Measurements from ENCODE around the gene OTOA. TPM values are rescaled to one million over a fixed set of nuclear protein-coding genes. Genes with fewer than 3 reads are reported as not detected.
A peak's percentile ranks its signal among the peaks of the same experiment; 100 is the strongest.
"Not testable (repeated sequence)": the region's sequence is repeated elsewhere in the genome, so short reads cannot be mapped to it uniquely, and the experiment has no call there.

The OTOA gene
- 0.17 TPM for polyA plus RNA-seq (ENCODE audit: insufficient read length)
- long read RNA-seq, donor 1, result 0 reads
- long read RNA-seq, donor 2, result 0 reads
- long read RNA-seq, donor 3, partial matches to known transcripts, result 5 of 5 reads
- long read RNA-seq, donor 3, other reads (novel, unspliced or antisense), result 0 of 5 reads
- long read RNA-seq, donor 4, result 0 reads
- long read RNA-seq, donor 5, result 0 reads
- long read RNA-seq, donor 6, result 0 reads
- long read RNA-seq, donor 7, result 0 reads
- long read RNA-seq, donor 8, result 0 reads

DNA sequence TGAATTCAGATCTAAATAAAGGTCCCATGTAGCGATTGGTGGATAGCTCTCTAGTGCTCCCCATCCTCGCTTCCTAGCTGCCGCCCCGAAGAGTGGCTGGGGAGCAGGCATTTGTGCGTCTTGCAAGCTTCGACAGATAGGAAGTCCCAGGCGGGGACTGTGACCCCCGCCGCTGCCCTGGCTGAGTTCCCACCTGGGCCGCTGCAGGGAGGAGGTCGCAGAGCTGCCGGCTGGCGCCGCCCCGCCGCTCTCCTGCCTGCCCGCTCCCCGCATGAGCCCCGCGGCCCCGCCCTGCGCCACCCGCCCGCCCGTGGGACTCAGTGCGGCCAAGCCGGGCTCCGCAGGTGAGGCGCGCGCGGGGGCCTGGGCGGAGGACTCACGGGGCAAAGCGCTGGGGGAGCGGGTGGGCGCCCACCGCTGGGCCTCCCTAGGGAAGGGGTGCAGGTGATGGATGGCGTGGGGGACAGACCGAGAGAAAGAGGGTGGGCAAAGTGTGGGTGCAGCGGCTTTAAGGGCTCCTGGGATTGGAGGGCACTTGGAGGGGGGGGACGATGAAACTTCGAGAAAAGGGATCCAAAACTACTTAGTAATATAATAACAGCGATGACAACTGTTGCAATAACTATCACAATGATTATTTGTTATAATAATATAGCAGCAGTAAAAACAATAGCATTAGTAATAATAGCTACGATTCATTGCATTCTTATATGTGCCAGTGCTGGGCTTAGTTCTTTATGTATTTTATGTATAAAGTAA, at the start of gene OTOA:
OTOA (plus strand) TSS at position 80 of the 759 bp plus-strand sequence. CDS start 14,547 bp downstream, outside the sequence.
- no peak for DNase-seq

DNA sequence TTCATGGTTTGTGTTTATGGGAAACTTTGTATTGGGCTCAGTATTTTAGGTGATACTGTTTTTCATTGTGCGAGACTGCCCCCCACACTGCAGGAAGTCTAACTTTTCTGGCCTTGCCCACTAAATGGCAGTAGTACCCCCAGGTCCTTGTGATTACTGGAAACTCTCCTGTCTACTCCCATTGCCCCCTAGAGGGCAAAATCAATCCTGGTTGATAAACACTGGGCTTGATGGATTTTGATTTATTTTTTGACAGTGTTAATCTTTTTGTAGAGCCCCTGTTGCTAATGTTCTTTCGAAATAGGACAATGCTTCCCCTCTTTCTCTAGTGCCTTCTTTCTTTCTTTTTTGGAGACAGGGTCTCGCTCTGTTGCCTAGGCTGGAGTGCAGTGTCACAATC, 48.9 kb upstream of the OTOA start:
- DNase-seq, result no peak

DNA sequence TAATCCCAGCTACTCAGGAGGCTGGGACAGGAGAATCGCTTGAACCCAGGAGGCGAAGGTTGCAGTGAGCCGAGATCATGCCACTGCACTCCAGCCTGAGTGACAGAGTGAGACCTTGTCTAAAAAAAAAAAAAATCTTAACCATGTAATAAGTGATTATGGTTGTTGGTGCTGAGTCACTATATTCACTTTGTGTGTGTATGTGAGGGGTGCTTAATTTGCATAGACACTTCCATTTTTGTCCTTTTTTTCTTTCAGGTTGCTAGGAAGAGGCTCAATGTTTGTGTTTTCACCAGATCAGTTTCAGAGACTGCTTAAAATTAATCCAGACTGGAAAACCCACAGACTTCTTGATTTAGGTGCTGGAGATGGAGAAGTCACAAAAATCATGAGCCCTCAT, 46.2 kb upstream of the OTOA start:
- DNase-seq, result no peak

DNA sequence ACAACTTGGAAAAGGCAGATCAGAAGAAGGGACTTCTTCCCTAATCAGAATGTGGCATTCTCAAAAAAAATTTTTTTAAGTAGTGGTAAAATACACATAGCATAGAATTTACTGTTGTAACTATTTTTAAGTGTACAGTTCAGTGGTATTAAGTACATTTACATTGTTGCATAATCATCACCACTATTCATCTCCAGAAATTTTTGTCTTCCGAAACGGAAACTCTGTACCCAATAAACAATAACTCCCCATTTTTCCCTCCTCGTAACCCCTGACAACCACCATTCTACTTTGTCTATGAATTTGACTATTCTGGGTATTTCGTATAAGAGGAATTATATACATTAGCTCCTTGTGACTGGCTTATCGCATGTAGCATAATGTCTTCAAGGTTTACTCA, 45.5 kb upstream of the OTOA start:
- no peak for DNase-seq

DNA sequence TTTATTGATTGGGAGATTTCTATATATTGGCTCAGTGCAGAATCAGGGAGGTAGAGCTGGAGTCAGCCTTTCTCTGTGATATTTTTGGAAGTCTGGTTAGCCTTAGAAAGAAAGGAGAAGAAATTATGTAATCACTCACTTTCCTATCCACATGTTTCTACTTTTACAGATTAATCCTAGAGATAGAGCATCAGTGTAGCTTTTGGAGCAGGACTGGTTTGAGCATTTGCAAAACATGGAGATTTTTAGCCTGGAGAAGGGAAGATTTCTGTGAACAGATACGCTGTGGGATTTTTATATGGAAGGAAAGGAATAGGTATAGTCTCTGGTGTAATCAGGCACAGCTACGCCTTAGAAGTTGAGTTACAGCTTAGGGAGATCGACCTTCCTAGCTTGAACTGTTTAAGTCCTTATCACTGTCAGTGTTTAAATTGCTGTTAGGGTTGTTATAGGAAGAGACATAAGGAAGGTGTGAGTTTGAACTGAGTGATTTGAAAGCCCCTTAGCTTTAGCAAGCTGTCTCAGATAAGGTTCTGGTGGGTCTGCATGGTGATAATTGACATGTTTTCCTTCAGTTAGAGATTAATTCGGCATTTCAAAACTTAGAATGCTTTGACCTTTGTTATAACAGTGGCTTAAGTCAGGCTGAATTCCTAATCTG, 43.9 kb upstream of the OTOA start:
- no peak for DNase-seq

DNA sequence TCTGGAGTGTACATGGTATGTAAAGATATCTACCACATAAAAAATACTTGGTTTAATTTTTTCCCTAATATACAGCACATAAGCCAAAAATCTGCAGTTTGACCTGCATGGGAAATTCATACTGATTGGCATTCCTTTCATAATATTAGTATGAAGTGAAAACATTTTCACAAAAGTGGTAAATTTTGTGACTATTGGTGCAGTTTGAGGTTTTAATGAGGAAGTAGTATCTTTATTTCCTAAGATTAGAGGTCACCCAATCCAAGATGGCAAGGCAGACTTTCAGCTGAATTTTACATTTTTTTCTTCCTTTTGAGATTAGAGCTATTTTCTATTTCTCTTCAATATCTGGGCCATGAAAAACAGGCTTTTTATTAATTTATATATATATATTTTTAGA, 43.2 kb upstream of the OTOA start:
- no peak for DNase-seq

DNA sequence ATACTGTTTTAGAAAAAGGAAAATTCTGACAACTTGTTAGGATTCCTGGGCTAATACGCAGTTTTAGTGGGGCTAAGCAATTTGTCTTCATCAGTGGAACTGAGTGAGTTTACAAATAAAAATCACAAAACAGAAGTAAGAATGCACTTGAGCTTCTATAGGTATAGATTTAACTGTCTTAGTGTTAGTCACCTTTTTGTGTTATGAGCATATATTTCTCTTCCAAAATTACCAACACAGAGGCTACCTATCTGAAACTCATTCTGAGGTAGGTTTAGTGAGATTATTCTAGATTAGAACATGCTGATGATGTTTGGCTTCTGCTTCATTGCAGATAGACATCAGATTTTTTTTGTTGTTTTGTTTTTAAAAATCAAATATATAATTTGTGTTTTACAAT, 41.2 kb upstream of the OTOA start:
- DNase-seq, result no peak

DNA sequence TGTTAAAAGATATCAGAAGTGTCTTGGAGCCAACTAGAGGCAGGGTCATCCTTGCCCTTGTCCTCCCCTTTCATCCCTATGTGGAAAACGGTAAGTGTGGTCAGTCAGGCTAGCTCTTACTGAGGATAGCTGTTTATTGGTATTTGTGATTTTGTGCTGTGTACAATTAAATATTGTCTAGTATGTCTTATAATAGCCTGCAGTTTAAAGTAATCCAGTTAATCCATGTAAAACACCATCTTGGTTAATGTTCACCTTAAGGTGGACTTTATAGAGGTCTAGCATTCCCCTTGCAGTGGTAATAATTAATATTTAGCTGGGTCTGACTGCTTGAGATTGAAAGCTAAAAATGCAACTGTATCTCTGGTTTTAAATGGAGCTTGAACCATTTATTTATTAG, 38.7 kb upstream of the OTOA start:
- no peak for DNase-seq

DNA sequence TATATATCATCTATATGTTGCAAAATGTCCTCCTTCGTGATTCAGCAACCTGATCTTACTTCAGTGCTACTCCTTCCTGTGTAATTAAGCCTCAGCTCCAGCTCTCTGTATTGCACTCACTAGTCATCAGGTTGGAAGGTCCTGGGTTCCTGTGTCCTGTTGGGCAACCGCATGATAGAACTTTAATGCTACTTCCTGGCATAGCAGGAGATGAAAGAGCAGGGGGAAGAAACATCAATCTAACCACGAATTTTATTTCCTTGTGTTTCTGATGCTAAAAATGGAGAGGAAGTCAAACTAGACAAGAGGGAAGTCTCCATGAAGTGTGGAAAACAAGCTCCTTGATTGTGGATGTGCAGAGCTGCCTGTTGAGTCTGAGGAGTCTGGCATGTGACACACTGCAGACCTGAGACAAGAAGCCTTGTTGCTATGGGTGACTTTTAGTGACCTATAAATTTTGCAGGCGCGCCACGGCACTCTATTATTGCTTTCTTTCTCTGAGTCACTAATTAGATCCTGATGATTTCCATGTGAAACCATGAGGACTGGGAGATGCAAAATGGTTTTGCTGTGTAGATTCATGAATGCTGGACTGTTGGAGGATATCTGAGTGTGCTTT, 37.0 kb upstream of the OTOA start:
- DNase-seq, result peak; percentile 34

DNA sequence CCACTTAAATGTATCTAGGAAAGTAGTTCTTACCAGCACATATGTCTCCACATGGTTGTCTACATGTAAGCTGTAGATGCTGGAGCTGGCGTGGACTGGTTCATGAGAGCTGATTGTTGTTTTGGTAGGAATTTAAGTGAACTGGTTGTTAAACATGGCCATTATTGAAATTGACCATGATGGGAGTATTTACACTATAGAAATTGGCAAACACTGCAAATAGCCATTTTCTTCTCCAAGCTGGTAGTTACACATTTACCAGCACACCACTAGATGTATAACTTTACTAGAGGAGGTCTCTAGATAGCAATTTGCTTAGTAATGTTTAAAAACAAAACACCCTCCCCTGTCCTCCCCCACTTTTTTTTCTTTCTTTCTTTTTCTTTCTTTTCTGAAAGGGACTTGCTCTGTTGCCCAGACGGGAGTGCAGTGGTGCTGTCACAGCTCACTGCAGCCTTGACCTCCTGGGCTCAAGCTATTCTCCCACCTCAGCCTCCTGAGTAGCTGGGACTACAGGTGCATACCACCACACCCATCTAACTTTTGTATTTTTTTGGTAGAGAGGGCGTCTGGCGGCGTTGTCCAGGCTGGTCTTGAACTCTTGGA, 35.5 kb upstream of the OTOA start:
- DNase-seq, result no peak

DNA sequence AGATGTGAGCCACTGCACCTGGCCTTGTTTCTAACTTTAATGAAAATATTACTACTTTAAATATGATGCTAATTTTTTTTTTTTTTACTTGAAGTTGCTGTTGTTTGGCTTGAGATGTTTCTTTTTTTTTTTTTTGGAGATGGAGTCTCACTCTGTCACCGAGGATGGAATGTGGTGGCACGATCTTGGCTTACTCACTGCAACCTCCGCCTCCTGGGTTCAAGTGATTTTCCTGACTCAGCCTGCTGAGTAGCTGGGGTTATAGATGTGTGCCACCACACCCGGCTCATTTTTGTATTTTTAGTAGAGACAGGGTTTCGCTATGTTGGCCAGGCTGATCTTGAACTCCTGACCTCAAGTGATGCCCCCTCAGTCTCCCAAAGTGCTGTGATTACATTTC, 35.0 kb upstream of the OTOA start:
- DNase-seq, result no peak

DNA sequence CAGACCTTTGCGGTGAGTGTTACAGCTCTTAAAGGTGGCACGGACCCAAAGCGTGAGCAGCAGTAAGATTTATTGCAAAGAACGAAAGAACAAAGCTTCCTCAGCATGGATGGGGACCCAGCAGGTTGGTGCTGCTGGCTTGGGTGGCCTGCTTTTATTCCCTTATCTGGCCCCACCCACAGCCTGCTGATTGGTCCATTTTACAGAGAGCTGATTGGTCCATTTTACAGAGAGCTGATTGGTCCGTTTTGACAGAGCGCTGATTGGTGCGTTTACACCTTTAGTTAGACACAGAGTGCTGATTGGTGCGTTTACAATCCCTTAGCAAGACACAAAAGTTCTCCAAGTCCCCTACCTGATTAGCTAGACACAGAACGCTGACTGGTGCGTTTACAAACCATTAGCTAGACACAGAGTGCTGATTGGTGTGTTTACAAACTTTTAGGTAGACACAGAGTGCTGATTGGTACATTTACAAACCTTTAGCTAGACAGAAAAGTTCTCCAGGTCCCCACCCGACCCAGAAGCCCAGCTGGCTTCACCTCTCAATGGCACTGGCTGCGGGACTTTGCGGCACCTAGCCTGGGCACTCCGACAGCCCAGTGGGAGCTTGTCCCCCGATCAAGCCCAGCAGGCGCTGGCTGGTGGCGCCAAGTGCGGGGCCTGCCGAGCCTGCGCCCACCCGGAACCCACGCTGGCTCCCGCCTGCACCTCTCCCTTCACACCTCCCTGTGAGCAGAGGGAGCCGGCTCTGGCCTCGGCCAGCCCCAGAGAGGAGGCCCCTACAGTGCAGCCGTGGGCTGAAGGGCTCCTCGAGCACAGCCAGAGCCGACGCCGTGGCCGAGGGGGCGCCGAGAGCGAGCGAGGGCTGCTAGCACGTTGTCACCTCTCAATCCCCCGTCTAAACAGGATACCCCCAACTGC, 33.9 kb upstream of the OTOA start:
- DNase-seq, result not testable (repeated sequence)

DNA sequence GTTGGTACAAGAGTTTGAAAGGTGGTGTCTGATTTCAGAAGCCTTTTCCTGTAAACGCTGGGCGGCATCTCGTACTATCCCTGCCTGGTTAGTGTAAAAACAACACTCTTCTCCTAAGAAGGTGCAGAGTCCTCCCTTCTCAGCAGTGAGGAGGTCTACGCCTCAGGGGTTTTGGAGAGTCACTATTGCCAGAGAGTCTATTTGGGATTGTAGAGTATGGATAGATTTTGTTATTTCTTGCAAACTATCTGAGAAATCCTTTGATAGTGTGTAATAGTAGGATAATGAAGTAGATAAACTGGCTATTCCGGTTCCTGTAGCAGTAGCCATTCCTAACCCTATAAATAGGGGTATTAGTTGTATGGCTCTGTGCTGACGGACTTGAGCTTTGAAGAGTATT, 32.9 kb upstream of the OTOA start:
- DNase-seq, result not testable (repeated sequence)

DNA sequence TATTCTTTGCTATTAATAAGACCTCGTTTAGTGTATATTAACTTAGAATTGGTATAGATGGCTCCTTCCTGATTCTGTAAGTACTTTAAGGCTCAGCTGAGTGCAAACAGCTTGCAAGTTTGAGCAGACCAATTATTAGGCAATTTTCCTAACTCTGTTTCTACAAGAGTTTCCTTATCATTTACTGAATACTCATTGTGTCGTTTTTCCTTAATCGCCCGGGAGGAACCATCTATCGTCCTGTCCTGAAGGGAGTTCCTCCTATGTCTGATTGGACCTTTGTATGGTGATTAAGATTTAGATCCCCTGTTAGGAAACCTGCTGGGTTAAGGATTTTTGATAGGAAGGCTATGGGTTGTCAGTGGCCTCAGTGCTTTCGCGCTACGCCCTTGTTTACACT, 32.4 kb upstream of the OTOA start:
- not testable (repeated sequence) for DNase-seq

DNA sequence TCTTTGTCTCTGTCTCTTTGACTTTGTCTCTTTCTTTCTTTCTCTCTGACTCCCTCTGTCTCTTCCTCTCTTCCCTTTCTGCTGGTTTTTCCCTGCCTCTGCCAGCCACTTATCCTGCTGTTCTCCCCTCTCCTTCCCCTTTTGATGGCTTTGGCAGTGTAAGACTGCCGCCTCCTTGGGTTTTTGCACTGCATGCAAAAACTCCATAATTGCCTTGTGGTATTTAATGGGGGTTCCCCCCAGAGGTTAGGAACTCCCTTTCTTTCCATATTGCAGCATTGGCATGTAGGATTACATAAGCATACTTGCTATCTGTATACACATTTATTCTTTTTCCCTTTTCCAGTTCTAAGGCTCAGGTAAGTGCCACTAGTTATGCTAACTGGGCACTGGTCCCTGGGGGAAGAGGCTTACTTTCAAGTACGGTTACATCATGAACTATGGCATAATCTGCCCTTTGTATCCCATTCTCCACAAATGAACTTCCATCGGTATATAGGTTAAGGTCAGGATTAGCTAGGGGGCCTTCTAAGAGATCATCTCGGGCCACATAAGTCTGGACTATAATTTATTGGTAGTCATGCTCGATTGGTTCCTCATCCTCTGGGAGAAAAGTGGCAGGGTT, 31.7 kb upstream of the OTOA start:
- DNase-seq, result not testable (repeated sequence)

DNA sequence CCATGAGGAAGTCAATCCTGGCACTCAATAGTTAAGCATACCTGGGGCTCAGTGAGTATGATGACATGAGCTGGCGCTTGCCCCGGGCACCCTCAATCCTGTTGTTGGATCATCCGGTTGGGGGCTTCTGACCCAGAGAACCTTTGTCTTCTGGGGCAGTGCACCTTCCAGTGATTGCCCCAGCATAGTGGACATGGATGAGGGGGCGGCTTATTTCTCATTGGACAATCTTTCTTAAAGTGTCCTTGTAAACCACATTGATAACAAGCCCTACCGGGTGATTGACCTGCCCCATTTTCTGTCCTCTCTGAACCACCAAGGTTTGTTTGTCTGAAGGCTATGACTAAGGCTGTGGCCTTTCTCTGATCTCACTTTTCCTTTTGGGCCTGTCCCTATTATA, 29.6 kb upstream of the OTOA start:
- no peak for DNase-seq

DNA sequence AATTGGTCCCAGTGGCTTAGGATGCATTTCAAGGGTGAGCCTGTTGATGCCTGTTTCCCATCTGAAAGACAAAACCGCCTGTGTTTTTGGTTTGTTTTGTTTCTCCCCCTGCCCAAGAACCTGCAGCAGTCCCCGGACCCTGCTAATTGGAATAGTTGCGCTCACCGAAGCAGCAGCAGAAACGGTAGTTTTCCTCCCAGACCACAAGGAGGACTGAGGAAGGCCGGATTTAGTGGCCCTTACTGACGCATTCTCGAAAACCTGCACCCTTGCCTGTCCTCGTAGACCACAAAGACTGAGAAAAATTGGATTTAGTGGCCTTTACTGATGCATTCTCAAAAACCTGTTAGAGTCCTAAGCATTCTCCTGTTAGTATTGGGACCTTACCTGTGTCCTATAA, 28.1 kb upstream of the OTOA start:
- not testable (repeated sequence) for DNase-seq

DNA sequence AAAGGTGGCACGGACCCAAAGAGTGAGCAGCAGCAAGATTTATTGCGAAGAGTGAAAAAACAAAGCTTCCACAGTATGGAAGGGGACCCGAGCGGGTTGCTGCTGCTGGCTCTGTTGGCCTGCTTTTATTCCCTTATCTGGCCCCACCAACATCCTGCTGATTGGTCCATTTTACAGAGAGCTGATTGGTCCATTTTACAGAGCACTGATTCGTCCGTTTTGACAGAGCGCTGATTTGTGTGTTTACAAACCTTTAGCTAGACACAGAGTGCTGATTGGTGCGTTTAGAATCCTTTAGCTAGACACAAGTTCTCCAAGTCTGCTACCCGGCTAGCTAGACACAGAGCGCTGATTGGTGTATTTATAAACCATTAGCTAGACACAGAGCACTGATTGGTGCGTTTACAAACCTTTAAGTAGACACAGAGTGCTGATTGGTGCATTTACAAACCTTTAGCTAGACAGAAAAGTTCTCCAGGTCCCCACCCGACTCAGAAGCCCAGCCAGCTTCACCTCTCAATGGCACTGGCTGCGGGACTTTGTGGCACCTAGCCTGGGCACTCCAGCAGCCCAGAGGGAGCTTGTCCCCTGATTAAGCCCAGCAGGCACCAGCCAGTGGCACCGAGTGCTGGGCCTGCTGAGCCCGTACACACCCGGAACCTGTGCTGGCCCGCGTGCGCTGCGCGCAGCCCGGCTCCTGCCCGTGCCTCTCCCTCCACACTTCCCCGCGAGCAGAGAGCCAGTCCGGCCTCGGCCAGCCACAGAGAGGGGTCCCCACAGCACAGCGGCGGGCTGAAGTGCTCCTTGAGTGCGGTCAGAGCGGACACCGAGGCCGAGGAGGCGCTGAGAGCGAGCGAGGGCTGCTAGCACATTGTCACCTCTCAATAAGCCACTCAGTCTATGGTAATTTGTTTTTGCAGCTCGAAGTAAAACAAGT, 26.5 kb upstream of the OTOA start:
- no peak for DNase-seq

DNA sequence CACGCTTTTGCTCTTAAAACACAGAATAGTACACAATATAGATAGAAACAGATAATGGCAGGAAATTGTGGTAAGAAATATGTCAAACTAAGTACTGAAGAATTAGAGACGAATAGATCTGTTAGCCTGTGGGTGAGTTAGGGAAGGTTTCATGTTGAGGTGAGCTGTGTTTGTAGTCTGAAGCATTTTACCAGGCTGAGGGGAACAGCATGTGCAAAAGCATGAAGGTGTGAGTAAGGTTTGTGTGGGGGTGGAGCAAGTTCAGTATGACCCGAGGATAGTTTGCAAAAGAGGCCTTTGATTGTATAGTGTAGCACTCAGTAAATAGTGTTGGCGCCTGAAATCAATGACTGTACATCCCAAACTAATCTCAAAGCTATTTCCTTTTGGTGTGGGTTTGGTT, 25.2 kb upstream of the OTOA start:
- DNase-seq, result no peak

DNA sequence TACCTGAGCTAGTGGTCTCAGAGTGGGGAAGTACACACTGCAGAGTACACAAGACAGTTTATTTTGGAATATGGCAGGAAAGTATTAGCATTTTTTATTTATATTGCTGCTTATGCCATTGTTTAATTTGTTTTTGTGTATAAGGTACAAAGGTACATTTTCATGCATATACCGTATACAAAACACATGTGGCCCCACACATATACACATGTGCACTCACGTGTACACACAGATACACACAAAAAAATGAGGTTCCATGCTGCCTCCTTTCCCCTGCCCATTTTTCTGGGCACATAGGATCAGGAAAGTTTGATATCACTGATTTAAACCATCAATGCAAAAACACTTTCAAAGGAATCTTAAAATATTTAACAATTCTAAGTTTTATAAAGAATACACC, 24.3 kb upstream of the OTOA start:
- DNase-seq, result no peak

Data from left kidney (tissue), 8 donors.